Activated T-cell treated with anti-CD3 and anti-CD28 coated beads for 48 hours (primary cell): ENCODE measurements around the gene PRM3.

Experiments
- DNase-seq: peaks from one replicate; pipeline ENCODE4 v3.0.0-alpha.2; 2020; ENCODE audit warnings: low read depth

PRM3 gene

DNA sequence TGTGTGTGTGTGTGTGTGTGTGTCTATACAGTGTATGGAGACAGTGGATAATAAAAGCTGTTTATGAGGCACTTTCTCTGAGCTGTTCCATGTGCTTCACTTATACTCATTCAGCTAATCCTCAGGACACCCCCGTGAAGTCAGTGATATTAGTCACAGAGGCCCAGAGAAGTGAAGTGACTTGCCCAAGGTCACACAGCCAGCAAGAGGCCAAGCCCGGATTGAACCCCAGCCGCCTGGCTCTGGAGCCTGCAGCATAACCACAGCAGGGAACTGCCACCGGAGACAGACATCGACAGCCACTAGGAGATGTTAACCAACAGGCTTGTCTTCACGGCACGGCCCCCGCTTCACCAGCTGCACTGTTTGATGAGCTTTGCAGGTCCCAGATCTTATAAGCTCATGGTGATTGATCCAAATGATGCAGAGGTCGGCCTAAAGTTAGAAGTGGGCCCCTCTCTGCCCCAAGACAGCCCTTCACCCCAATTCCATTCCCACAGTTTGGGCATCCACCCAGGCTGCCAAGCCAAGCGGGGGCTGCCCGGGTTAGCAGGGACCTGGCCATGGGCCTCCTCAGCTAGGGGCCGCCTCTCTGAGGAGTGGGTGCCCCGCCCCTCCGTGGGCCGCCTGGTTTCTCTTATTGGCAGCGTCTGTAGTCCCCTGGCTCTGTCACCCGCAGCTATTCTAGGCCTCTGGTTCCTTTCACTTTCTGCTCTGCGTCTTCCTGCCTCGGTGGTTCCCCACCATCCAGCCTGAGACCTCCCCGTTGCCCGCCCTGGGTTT lies 48.3 kb downstream of the PRM3 start:
- DNase-seq = peak; percentile 82

GRCh38 chr16:11224096-11224893 lies 49.1 kb downstream of the PRM3 start:
- DNase-seq = peak; percentile 72
